Choroid plexus epithelial cell (primary cell): Measurements from ENCODE around the gene TDRD12.

Experiments
- DNase-seq: peaks from one replicate; pipeline ENCODE4 v3.0.0-alpha.2; 2010; ENCODE audit warnings: low read depth
- H3K4me3 ChIP-seq: 2 replicates; pipeline ENCODE4 v1.5.1; 2011; ENCODE audit warnings: low read depth, mild to moderate bottlenecking, control low read depth, low read length, moderate library complexity
- TF ChIP-seq, protein P1 (sequence below): conservative IDR thresholded peaks from 2 replicates; pipeline ENCODE4 v1.5.1; 2011; ENCODE audit warnings: low read depth, mild to moderate bottlenecking, control low read depth, inconsistent platforms, low read length, moderate library complexity

Gene TDRD12

DNA sequence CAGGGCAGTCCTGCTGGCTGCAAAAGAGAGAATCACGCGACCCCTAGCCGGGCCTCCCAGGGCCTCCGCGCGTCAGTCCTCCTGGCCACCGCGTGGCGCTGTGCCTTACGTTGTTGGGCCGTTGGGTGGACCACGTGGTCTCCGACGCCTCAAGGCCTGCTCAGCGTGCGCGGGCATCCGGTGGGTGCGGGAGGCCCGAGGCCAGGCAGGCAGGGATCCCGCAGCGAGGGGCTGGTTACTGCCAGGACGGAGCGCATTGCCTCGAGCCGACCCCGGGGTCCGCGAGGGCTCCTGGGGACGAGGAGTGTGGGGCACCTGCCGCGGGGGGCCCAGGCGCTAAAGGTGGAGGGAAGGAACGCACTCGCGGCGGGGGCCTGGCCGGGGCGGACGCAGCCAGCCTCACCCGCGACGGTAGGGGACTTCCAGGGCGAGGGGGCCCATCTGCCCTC lies at the start of gene TDRD12:
TSS of gene TDRD12 (plus strand) at position 157 of the 449 bp plus-strand sequence. CDS start 306 bp downstream, outside the sequence.
- TF ChIP-seq, protein P1, sequence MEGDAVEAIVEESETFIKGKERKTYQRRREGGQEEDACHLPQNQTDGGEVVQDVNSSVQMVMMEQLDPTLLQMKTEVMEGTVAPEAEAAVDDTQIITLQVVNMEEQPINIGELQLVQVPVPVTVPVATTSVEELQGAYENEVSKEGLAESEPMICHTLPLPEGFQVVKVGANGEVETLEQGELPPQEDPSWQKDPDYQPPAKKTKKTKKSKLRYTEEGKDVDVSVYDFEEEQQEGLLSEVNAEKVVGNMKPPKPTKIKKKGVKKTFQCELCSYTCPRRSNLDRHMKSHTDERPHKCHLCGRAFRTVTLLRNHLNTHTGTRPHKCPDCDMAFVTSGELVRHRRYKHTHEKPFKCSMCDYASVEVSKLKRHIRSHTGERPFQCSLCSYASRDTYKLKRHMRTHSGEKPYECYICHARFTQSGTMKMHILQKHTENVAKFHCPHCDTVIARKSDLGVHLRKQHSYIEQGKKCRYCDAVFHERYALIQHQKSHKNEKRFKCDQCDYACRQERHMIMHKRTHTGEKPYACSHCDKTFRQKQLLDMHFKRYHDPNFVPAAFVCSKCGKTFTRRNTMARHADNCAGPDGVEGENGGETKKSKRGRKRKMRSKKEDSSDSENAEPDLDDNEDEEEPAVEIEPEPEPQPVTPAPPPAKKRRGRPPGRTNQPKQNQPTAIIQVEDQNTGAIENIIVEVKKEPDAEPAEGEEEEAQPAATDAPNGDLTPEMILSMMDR, result no peak
- H3K4me3 ChIP-seq, result no peak within 1 kb of the TSS
- DNase-seq, result peak; percentile 6

DNA sequence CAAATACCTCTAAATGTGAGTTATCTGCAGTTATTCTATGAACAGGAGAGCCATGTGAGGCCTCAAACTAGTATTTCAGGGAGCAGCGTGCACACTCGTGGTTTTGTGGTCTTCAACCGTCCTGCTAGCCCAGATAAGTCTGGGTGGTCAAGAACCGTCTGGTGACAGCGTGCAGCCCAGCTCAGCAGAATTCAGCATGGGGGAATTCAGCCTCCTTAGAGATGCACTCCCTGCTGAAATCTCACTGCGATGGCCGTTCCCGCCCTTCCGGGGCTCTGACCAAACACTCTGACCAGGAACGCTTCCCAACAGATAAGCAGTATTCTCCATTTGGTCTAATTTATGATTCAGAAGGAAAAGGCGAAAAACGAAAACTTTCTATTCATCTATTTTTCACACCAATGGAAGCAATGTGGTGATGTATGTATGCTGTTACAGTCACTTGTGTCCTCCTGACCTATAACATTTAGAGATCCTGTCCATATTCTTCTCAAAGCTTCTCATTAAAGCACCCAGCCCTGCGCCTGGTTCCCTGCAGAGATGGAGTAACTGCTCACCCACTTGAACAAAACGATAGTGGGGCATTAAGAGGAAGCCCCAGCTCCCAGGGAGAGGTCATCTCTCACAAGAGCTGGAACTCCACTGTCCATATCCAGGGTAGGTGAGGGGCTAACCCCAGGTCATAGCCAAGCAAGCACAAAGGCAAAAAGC lies 47.5 kb upstream of the TDRD12 start:
- TF ChIP-seq, protein P1, result no peak
- no peak overlapping the region for H3K4me3 ChIP-seq
- DNase-seq, result peak; percentile 42

- DNase-seq, result no peak
- no peak overlapping the region for H3K4me3 ChIP-seq
- TF ChIP-seq, protein P1, result no peak
Observed at GRCh38 chr19:32672841-32673240, 46.7 kb upstream of the TDRD12 start.

DNA sequence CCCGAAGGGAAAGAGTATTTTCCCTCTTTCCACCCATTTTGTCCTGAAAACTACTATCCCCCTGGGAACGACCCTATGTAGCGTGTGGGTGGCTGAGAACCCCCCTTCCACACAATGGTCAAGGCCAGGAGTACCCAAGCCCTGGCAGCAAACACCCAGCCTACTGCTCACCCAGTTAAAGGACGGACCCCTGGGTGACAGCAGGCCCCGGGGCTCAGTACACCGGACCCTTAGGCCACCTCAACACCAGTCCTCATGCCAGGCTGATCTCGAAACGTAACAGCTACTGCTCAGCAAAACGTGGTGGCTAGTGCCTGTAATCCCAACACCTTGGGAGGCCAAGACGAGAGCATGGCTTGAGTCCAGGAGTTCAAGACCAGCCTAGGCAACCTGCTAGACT lies 46.0 kb upstream of the TDRD12 start:
- DNase-seq, result no peak
- TF ChIP-seq, protein P1, result no peak
- no peak overlapping the region for H3K4me3 ChIP-seq

- TF ChIP-seq, protein P1, result no peak
- H3K4me3 ChIP-seq, result peak overlapping the region; percentile 96
- no peak for DNase-seq
Observed at GRCh38 chr19:32674153-32674930, 45.2 kb upstream of the TDRD12 start.

- TF ChIP-seq, protein P1, result no peak
- H3K4me3 ChIP-seq, result peak within 1 kb of the TSS; percentile 96
- DNase-seq, result peak; percentile 98
Observed at GRCh38 chr19:32674931-32675719, 44.4 kb upstream of the TDRD12 start, which contains the start of gene ANKRD27. TSS of gene ANKRD27 (minus strand) at chr19:32675180. CDS start at chr19:32659015, 16,165 bp downstream.
